ENCODE results near the gene SNX5.
A peak's percentile ranks its signal among the peaks of the same experiment; 100 is the strongest.

The SNX5 gene

DNA sequence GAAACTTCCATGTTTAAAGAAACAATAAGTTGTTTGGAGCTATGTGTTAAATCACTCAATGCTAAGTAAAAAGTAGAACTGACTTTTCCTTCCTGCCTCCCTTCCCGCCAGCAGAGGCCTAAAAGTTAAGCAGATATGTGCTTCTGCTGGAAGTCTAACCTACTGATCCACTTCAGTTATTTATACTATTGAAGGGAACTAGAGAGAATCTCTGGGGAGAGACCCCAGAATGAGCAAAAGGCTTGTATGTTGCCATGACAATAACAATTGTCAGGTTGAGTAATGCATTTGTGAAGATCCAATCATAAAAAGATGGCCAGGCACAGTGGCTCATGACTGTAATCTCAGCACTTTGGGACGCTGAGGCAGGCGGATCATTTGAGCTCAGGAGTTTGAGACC, 25.0 kb upstream of the SNX5 start:
- Histone ChIP-seq H3K9me3 (ENCODE audit: control insufficient read depth in 5 of 5, low read length in 5 of 5) (no peaks in the 10 kb centered on the region), H3K4me1 (ENCODE audit: control insufficient read depth in 5 of 5, insufficient read depth in 5 of 5, low read length in 5 of 5) (peaks cover 2 to 8% (median 7%) of the 10 kb centered on the region in 5 donors), H3K36me3 (ENCODE audit: control insufficient read depth in 5 of 5, insufficient read depth in 5 of 5, low read length in 5 of 5) (peaks cover 3 to 23% (median 10%) of the 10 kb centered on the region in 5 donors), H3K9ac (ENCODE audit: low read length in 5 of 5) (no peak overlapping the region), H3K27ac (ENCODE audit: low read depth, low read length) (no peak overlapping the region), H3K27me3 (ENCODE audit: control insufficient read depth in 5 of 5, insufficient read depth in 4 of 5, low read length in 5 of 5) (no peaks in the 10 kb centered on the region), H3K4me3 (ENCODE audit: low read depth in 1 of 5, low read length in 5 of 5) (no peak overlapping the region)

- H3K27ac ChIP-seq (ENCODE audit: low read depth, low read length) = no peak overlapping the region
- no peak overlapping the region for H3K9ac ChIP-seq (ENCODE audit: low read length in 5 of 5)
- H3K4me1 ChIP-seq (ENCODE audit: control insufficient read depth in 5 of 5, insufficient read depth in 5 of 5, low read length in 5 of 5) = peaks cover 2 to 8% (median 7%) of the 10 kb centered on the region in 5 donors
- no peaks in the 10 kb centered on the region for H3K27me3 ChIP-seq (ENCODE audit: control insufficient read depth in 5 of 5, insufficient read depth in 4 of 5, low read length in 5 of 5)
- H3K9me3 ChIP-seq (ENCODE audit: control insufficient read depth in 5 of 5, low read length in 5 of 5) = no peaks in the 10 kb centered on the region
- H3K36me3 ChIP-seq (ENCODE audit: control insufficient read depth in 5 of 5, insufficient read depth in 5 of 5, low read length in 5 of 5) = peaks cover 3 to 23% (median 10%) of the 10 kb centered on the region in 5 donors
- no peak overlapping the region for H3K4me3 ChIP-seq (ENCODE audit: low read depth in 1 of 5, low read length in 5 of 5)
Observed at GRCh38 chr20:17992847-17993513, 24.4 kb upstream of the SNX5 start.

- Histone ChIP-seq H3K9me3 (ENCODE audit: control insufficient read depth in 5 of 5, low read length in 5 of 5) (no peaks in the 10 kb centered on the region), H3K9ac (ENCODE audit: low read length in 5 of 5) (no peak overlapping the region), H3K27ac (ENCODE audit: low read depth, low read length) (no peak overlapping the region), H3K27me3 (ENCODE audit: control insufficient read depth in 5 of 5, insufficient read depth in 4 of 5, low read length in 5 of 5) (no peaks in the 10 kb centered on the region), H3K4me3 (ENCODE audit: low read depth in 1 of 5, low read length in 5 of 5) (no peak overlapping the region), H3K4me1 (ENCODE audit: control insufficient read depth in 5 of 5, insufficient read depth in 5 of 5, low read length in 5 of 5) (peaks cover 2 to 8% (median 7%) of the 10 kb centered on the region in 5 donors), H3K36me3 (ENCODE audit: control insufficient read depth in 5 of 5, insufficient read depth in 5 of 5, low read length in 5 of 5) (peaks cover 3 to 23% (median 10%) of the 10 kb centered on the region in 5 donors)
Observed at GRCh38 chr20:17992224-17992637, 23.6 kb upstream of the SNX5 start.

DNA sequence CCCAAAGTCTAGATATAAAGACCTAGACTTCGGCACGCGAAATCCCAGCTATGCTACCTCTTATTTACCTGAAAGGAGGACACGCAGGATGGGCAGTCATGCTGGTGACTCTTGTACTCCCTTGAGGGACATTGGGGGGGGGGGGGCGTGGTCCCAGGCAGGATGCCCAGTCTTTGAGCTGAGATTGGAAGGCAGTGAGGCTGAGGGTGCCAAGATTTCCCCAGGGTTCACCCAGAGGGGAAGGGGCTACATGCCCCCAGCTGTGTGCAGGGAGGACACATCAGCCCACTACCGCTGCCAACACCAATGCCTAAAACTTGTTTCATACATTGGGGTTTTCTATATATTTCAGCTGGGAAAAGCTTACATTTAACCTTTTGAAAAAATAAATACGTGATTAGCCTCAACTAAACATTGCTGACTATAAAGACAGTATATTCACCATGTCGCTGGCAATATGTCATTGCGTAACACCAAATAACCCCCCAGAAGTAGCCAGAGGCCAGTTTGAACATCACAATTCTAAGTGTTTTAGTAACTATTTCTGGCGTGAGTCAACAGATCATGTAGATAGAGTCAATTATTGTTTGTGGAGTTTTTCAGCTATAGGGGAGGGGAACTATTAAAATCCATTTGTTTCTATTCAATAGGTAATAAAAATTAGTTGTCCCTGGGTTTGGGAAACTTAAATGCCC, 21.8 kb upstream of the SNX5 start:
- Histone ChIP-seq H3K27ac (ENCODE audit: low read depth, low read length) (no peak overlapping the region), H3K9me3 (ENCODE audit: control insufficient read depth in 5 of 5, low read length in 5 of 5) (no peaks in the 10 kb centered on the region), H3K9ac (ENCODE audit: low read length in 5 of 5) (no peak overlapping the region), H3K36me3 (ENCODE audit: control insufficient read depth in 5 of 5, insufficient read depth in 5 of 5, low read length in 5 of 5) (peaks cover 3 to 25% (median 10%) of the 10 kb centered on the region in 5 donors), H3K27me3 (ENCODE audit: control insufficient read depth in 5 of 5, insufficient read depth in 4 of 5, low read length in 5 of 5) (no peaks in the 10 kb centered on the region), H3K4me3 (ENCODE audit: low read depth in 1 of 5, low read length in 5 of 5) (no peak overlapping the region), H3K4me1 (ENCODE audit: control insufficient read depth in 5 of 5, insufficient read depth in 5 of 5, low read length in 5 of 5) (no peaks in the 10 kb centered on the region)

DNA sequence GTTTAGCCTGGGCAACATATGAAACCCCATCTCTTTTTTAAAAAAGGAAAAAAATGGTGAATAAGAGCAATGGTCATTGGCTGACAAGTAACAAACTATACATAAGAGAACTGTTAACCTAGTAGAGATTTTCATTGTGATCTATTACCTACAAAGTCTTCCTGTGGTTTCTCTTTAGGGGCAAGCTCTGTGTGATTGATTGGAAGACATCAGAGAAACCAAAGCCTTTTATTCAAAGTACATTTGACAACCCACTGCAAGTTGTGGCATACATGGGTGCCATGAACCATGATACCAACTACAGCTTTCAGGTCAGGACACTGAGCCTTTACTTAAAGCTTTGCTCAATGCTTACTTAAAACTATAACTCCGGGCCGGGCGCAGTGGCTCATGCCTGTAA, 19.4 kb upstream of the SNX5 start:
- Histone ChIP-seq H3K9ac (ENCODE audit: low read length in 5 of 5) (no peak overlapping the region), H3K27ac (ENCODE audit: low read depth, low read length) (no peak overlapping the region), H3K27me3 (ENCODE audit: control insufficient read depth in 5 of 5, insufficient read depth in 4 of 5, low read length in 5 of 5) (no peaks in the 10 kb centered on the region), H3K9me3 (ENCODE audit: control insufficient read depth in 5 of 5, low read length in 5 of 5) (no peaks in the 10 kb centered on the region), H3K4me3 (ENCODE audit: low read depth in 1 of 5, low read length in 5 of 5) (no peak overlapping the region), H3K4me1 (ENCODE audit: control insufficient read depth in 5 of 5, insufficient read depth in 5 of 5, low read length in 5 of 5) (no peaks in the 10 kb centered on the region), H3K36me3 (ENCODE audit: control insufficient read depth in 5 of 5, insufficient read depth in 5 of 5, low read length in 5 of 5) (peaks cover 3 to 25% (median 10%) of the 10 kb centered on the region in 5 donors)

- Histone ChIP-seq H3K4me1 (ENCODE audit: control insufficient read depth in 5 of 5, insufficient read depth in 5 of 5, low read length in 5 of 5) (no peaks in the 10 kb centered on the region), H3K9ac (ENCODE audit: low read length in 5 of 5) (no peak overlapping the region), H3K9me3 (ENCODE audit: control insufficient read depth in 5 of 5, low read length in 5 of 5) (no peaks in the 10 kb centered on the region), H3K27me3 (ENCODE audit: control insufficient read depth in 5 of 5, insufficient read depth in 4 of 5, low read length in 5 of 5) (no peaks in the 10 kb centered on the region), H3K36me3 (ENCODE audit: control insufficient read depth in 5 of 5, insufficient read depth in 5 of 5, low read length in 5 of 5) (peaks cover 3 to 20% (median 8%) of the 10 kb centered on the region in 5 donors), H3K4me3 (ENCODE audit: low read depth in 1 of 5, low read length in 5 of 5) (no peak overlapping the region), H3K27ac (ENCODE audit: low read depth, low read length) (no peak overlapping the region)
Observed at GRCh38 chr20:17985388-17986018, 16.9 kb upstream of the SNX5 start.

DNA sequence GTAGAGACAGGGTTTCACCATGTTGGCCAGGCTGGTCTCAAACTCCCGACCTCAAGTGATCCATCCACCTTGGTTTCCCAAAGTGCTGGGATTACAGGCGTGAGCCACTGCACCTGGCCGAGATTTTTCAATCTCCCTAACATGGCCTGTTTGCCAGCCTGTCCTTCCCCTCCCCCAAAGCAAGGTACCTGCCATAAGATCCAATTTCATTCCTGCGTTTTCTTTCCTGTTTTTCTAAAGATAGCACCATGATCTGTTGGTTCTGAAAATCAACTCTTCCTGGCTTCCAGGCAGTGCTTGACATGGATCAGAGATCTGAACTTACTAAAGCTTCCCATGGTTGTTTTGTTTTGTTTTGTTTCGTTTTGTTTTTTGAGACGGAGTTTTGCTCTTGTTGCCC, 7.7 kb upstream of the SNX5 start:
- H3K9ac ChIP-seq (ENCODE audit: low read length in 5 of 5) = no peak overlapping the region
- no peaks in the 10 kb centered on the region for H3K9me3 ChIP-seq (ENCODE audit: control insufficient read depth in 5 of 5, low read length in 5 of 5)
- no peaks in the 10 kb centered on the region for H3K27me3 ChIP-seq (ENCODE audit: control insufficient read depth in 5 of 5, insufficient read depth in 4 of 5, low read length in 5 of 5)
- H3K4me1 ChIP-seq (ENCODE audit: control insufficient read depth in 5 of 5, insufficient read depth in 5 of 5, low read length in 5 of 5) = peaks cover 0 to 21% (median 15%) of the 10 kb centered on the region in 5 donors
- no peak overlapping the region for H3K4me3 ChIP-seq (ENCODE audit: low read depth in 1 of 5, low read length in 5 of 5)
- H3K36me3 ChIP-seq (ENCODE audit: control insufficient read depth in 5 of 5, insufficient read depth in 5 of 5, low read length in 5 of 5) = peaks cover 0 to 9% (median 4%) of the 10 kb centered on the region in 5 donors
- no peak overlapping the region for H3K27ac ChIP-seq (ENCODE audit: low read depth, low read length)

GRCh38 chr20:17972121-17972520, 3.5 kb upstream of the SNX5 start:
- Histone ChIP-seq H3K9me3 (ENCODE audit: control insufficient read depth in 5 of 5, low read length in 5 of 5) (no peaks in the 10 kb centered on the region), H3K27ac (ENCODE audit: low read depth, low read length) (peak overlapping the region; percentile 16), H3K4me1 (ENCODE audit: control insufficient read depth in 5 of 5, insufficient read depth in 5 of 5, low read length in 5 of 5) (peaks cover 10 to 46% (median 44%) of the 10 kb centered on the region in 5 donors), H3K36me3 (ENCODE audit: control insufficient read depth in 5 of 5, insufficient read depth in 5 of 5, low read length in 5 of 5) (peaks cover 0 to 5% (median 0%) of the 10 kb centered on the region in 5 donors), H3K9ac (ENCODE audit: low read length in 5 of 5) (peak overlapping the region in 1 of 5 donors; percentile 86), H3K4me3 (ENCODE audit: low read depth in 1 of 5, low read length in 5 of 5) (no peak overlapping the region), H3K27me3 (ENCODE audit: control insufficient read depth in 5 of 5, insufficient read depth in 4 of 5, low read length in 5 of 5) (peaks cover 0 to 2% (median 0%) of the 10 kb centered on the region in 5 donors)

DNA sequence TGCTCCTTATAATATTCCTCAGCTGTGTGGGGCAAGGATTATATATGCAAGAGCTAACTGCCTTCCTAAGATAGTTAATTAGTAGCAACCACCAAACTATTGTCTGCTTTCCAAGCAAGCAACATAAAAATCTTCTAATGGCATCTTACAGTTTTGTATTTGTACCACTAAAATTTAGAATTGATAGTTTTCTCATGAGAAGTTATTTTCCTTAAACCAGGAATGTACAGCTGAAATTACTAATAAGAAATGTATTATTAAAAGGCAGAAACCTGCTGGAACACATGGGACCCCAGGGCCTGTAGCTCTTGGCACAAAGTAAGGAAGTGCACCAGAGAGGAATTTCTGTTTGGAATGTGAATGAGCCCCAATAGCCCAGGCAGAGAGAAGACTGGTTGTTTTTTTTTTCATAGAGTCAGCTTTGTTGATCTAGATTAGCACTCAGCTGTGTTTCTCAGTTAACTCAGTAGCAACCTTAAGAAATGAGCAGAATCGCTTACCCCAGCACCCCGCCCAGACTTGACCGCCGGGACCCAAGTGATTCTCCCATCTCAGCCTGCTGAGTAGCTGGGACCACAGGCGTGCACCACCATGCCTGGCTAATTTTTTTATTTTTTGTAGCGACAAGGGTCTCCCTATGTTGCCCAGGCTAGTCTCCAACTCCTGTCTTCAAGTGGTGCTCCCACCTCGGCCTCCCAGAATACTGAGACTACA, 2.9 kb upstream of the SNX5 start:
- Histone ChIP-seq H3K27ac (ENCODE audit: low read depth, low read length) (peak overlapping the region; percentile 16), H3K4me3 (ENCODE audit: low read depth in 1 of 5, low read length in 5 of 5) (peak overlapping the region in 1 of 5 donors; percentile 24)

More for the DNA sequence above, 2.9 kb upstream of the SNX5 start:
- peaks cover 10 to 53% (median 51%) of the 10 kb centered on the region in 5 donors for H3K4me1 ChIP-seq (ENCODE audit: control insufficient read depth in 5 of 5, insufficient read depth in 5 of 5, low read length in 5 of 5)
- no peaks in the 10 kb centered on the region for H3K9me3 ChIP-seq (ENCODE audit: control insufficient read depth in 5 of 5, low read length in 5 of 5)
- peaks cover 0 to 2% (median 0%) of the 10 kb centered on the region in 5 donors for H3K27me3 ChIP-seq (ENCODE audit: control insufficient read depth in 5 of 5, insufficient read depth in 4 of 5, low read length in 5 of 5)
- H3K36me3 ChIP-seq (ENCODE audit: control insufficient read depth in 5 of 5, insufficient read depth in 5 of 5, low read length in 5 of 5) = peaks cover 0 to 4% (median 0%) of the 10 kb centered on the region in 5 donors
- peak overlapping the region in 4 of 5 donors; percentile 6 to 86 (median 38) for H3K9ac ChIP-seq (ENCODE audit: low read length in 5 of 5)

Measured in subcutaneous abdominal adipose tissue (tissue), 5 donors.